SK-N-SH (cell line): ENCODE results near the gene PCBP4. TPM values are rescaled to one million over a fixed set of nuclear protein-coding genes. Genes with fewer than 3 reads are reported as not detected.

Experiments used
- CTCF ChIA-PET: fragments of 300-600, 350-600 bp; formaldehyde crosslinking; extraction: SDS; loops from one replicate; lab custom pipeline; 2021; lab: Yijun Ruan, JAX
- POLR2A ChIA-PET: fragments of 350-600 bp; sonication (Branson Sonifier 250); formaldehyde crosslinking; extraction: SDS; loops from one replicate; lab custom pipeline; 2020; ENCODE audit warnings: antibody characterized with exemption, inconsistent platforms; lab: Yijun Ruan, JAX
- DNase-seq: peaks from one replicate; pipeline ENCODE4 v3.0.0; 2012
- H2AFZ ChIP-seq: fragments of 200-600 bp; sonication (generic); 2 replicates; pipeline ENCODE4 v1.8.1; 2016; ENCODE audit warnings: antibody characterized with exemption, mild to moderate bottlenecking, low read depth
- H3F3A ChIP-seq: fragments of 200-600 bp; sonication (generic); replicated peaks from 2 replicates; pipeline ENCODE3; 2016; ENCODE audit warnings: antibody characterized with exemption, mild to moderate bottlenecking; ENCODE audit not compliant: insufficient read depth
- H3K27ac ChIP-seq, 2 experiments: fragments of 200-500 bp in 1 of 2; fragments of 200-600 bp in 1 of 2; sonication (Bioruptor generic) in 1 of 2; sonication (generic), shearing (Covaris generic) in 1 of 2; 2 replicates each; pipeline versions ENCODE4 v1.5.1 to v1.6.1; 2014 to 2016; ENCODE audit warnings: low read depth in 2 of 2, inconsistent platforms in 1 of 2, low read length in 1 of 2, mild to moderate bottlenecking in 1 of 2, mixed read lengths in 1 of 2
- H3K27me3 ChIP-seq: fragments of 200-600 bp; sonication (generic), shearing (Covaris generic); 2 replicates; pipeline ENCODE4 v1.6.1; 2016; ENCODE audit warnings: mixed run types; ENCODE audit not compliant: insufficient read depth
- H3K36me3 ChIP-seq, 2 experiments: fragments of 200-500 bp in 1 of 2; fragments of 200-600 bp in 1 of 2; sonication (Bioruptor generic) in 1 of 2; sonication (generic) in 1 of 2; replicated peaks in 1 of 2; 2 replicates each; pipeline versions ENCODE3 to v1.5.1; 2014 to 2016; ENCODE audit warnings: low read length in 1 of 2, mild to moderate bottlenecking in 1 of 2; ENCODE audit not compliant: insufficient read depth in 2 of 2, control insufficient read depth in 1 of 2
- H3K4me1 ChIP-seq, 2 experiments: fragments of 200-500 bp in 1 of 2; fragments of 200-600 bp in 1 of 2; sonication (Bioruptor generic) in 1 of 2; sonication (generic), shearing (Covaris generic) in 1 of 2; 2 replicates each; pipeline versions ENCODE4 v1.5.1 to v1.6.1; 2014 to 2016; ENCODE audit warnings: low read depth in 1 of 2, low read length in 1 of 2, mixed run types in 1 of 2; ENCODE audit not compliant: insufficient read depth in 2 of 2, control insufficient read depth in 1 of 2
- H3K4me2 ChIP-seq: fragments of 200-600 bp; sonication (generic), shearing (Covaris generic); 2 replicates; pipeline ENCODE4 v1.6.1; 2017; ENCODE audit warnings: mixed run types
- H3K4me3 ChIP-seq, 2 experiments: fragments of 200-500 bp in 1 of 2; fragments of 200-600 bp in 1 of 2; sonication (Bioruptor generic) in 1 of 2; sonication (generic), shearing (Covaris generic) in 1 of 2; 2 replicates each; pipeline versions ENCODE4 v1.5.1 to v1.8.1; 2014 to 2016; ENCODE audit warnings: low read depth in 2 of 2, inconsistent platforms in 1 of 2, low read length in 1 of 2, mild to moderate bottlenecking in 1 of 2, mixed read lengths in 1 of 2, moderate library complexity in 1 of 2
- H3K79me2 ChIP-seq: fragments of 200-600 bp; sonication (generic); 2 replicates; pipeline ENCODE4 v1.8.1; 2017; ENCODE audit warnings: mild to moderate bottlenecking; ENCODE audit not compliant: insufficient read depth
- H3K9ac ChIP-seq: fragments of 200-600 bp; sonication (generic); 2 replicates; pipeline ENCODE4 v1.6.1; 2017; ENCODE audit warnings: mixed run types
- H3K9me2 ChIP-seq: fragments of 200-600 bp; sonication (generic); 2 replicates; pipeline ENCODE4 v1.6.1; 2017; ENCODE audit warnings: mixed run types
- H3K9me3 ChIP-seq: fragments of 200-600 bp; sonication (generic); 2 replicates; pipeline ENCODE4 v1.6.1; 2017; ENCODE audit warnings: mixed run types, mild to moderate bottlenecking, moderate library complexity
- H4K20me1 ChIP-seq: fragments of 200-600 bp; sonication (generic); 2 replicates; pipeline ENCODE4 v1.6.1; 2017; ENCODE audit warnings: mild to moderate bottlenecking, mixed run types; ENCODE audit not compliant: insufficient read depth
- ELF1 ChIP-seq: IDR thresholded peaks from 2 replicates; pipeline ENCODE4 v1.4.0; 2012
- EP300 ChIP-seq, 2 experiments: IDR thresholded peaks; 2 replicates each; pipeline versions ENCODE4 v1.4.0 to v1.6.1; 2012; ENCODE audit warnings: borderline replicate concordance in 1 of 2, low read depth in 1 of 2, low read length in 1 of 2
- GABPA ChIP-seq: IDR thresholded peaks from 2 replicates; pipeline ENCODE4 v1.4.0; 2012; ENCODE audit warnings: low read depth, mild to moderate bottlenecking
- IRF3 ChIP-seq: fragments of 150-350 bp; IDR thresholded peaks from 2 replicates; pipeline ENCODE4 v1.6.1; 2016; ENCODE audit warnings: mild to moderate bottlenecking, low read depth, low read length
- JUND ChIP-seq: IDR thresholded peaks from 2 replicates; pipeline ENCODE4 v1.4.0; 2012
- MEF2A ChIP-seq: IDR thresholded peaks from 2 replicates; pipeline ENCODE4 v1.4.0; 2012; ENCODE audit warnings: low read depth, borderline replicate concordance
- NRF1 ChIP-seq: IDR thresholded peaks from 2 replicates; pipeline ENCODE4 v1.6.1; 2012; ENCODE audit warnings: low read depth, mild to moderate bottlenecking, low read length
- RAD21 ChIP-seq: IDR thresholded peaks from 2 replicates; pipeline ENCODE4 v1.6.1; 2012; ENCODE audit warnings: mild to moderate bottlenecking, low read length
- RXRA ChIP-seq: IDR thresholded peaks from 2 replicates; pipeline ENCODE4 v1.4.0; 2012; ENCODE audit warnings: low read depth, mild to moderate bottlenecking, borderline replicate concordance
- SIN3A ChIP-seq: IDR thresholded peaks from 2 replicates; pipeline ENCODE4 v1.6.1; 2012; ENCODE audit warnings: low read depth, mild to moderate bottlenecking, low read length, moderate library complexity, borderline replicate concordance
- SMC3 ChIP-seq: IDR thresholded peaks from 2 replicates; pipeline ENCODE4 v1.6.1; 2012; ENCODE audit warnings: low read depth, low read length, improper control_type of control experiment
- TAF1 ChIP-seq: IDR thresholded peaks from 2 replicates; pipeline ENCODE4 v1.6.1; 2012; ENCODE audit warnings: low read depth, mild to moderate bottlenecking, low read length, moderate library complexity, borderline replicate concordance
- TCF12 ChIP-seq: IDR thresholded peaks from 2 replicates; pipeline ENCODE4 v1.4.0; 2012
- TEAD4 ChIP-seq: IDR thresholded peaks from 2 replicates; pipeline ENCODE4 v1.4.0; 2012; ENCODE audit warnings: mild to moderate bottlenecking, borderline replicate concordance; ENCODE audit not compliant: insufficient read depth
- WGBS: methylation state at CpG from one replicate; pipeline ENCODE4 v1.1.6; 2017; ENCODE audit warnings: low lambda C conversion rate; 5-methylcytosine and 5-hydroxymethylcytosine counted together
- polyA plus RNA-seq, 3 experiments: library from polyadenylated mRNA; depleted of rRNA; stranded (reverse); fragments of >200 nt; gene quantifications; 2 replicates each; pipeline ENCODE4 v1.2.3, GENCODE V29; 2012
- TF ChIP-seq, protein P1 (sequence below): IDR thresholded peaks from 2 replicates; pipeline ENCODE4 v1.4.0; 2012; ENCODE audit warnings: low read depth, borderline replicate concordance
- TF ChIP-seq, protein P2 (sequence below): IDR thresholded peaks from 2 replicates; pipeline ENCODE4 v1.6.1; 2012; ENCODE audit warnings: mild to moderate bottlenecking, low read depth, low read length, moderate library complexity

PCBP4 gene
- polyA plus RNA-seq, 1 of the 3 experiments (the other 2 are of a cell fraction), result 97.4 TPM

DNA sequence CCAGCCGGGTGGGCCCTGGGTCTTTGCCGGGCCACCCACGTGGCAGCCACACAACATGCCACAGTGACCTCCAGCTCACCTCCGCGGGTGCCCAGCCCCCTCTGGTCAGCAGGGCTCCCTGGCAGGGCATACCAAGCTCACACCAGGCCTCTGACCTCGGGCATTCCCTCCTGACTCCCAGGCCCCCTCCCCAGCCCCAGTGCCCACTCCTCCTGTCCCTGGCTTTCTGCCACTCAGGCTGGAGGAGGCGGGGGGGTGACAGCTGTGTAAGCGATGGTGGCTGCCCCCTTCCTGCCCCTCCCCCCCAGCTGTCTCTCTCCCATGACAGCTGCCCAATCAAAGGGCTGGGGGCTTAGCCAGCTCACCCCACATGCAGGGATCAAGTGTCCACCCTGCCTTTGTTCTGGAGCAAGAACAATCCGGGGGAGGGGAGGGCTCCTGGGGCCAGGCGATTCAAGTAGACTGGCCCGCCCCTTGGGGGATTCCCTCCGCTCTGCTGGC lies 3.3 kb downstream of the PCBP4 start:
- DNase-seq, result peak; percentile 40
- Histone ChIP-seq H3K4me3 (no peak overlapping the region), H2AFZ (no peak overlapping the region), H3K27ac (peak overlapping the region in 1 of 2 experiments; percentile 16; a peak in 1 of 4 replicates), H3K4me1 (peaks cover 4 to 41% of the 10 kb centered on the region in 2 experiments; a peak in 2 of 4 replicates), H3K9ac (no peak overlapping the region), H3K9me3 (no peaks in the 10 kb centered on the region), H3K36me3 (peaks cover 0 to 25% of the 10 kb centered on the region in 2 experiments), H3K4me2 (no peak overlapping the region), H3K79me2 (peaks cover 39% of the 10 kb centered on the region), H3K27me3 (no peaks in the 10 kb centered on the region), H3K9me2 (no peaks in the 10 kb centered on the region), H3F3A (peaks cover 6% of the 10 kb centered on the region), H4K20me1 (0 out of 2 replicates have a peak, but pooled peaks cover 4% of the 10 kb centered on the region)
- ChIA-PET CTCF (interaction anchor here (0.8 to 10.7 kb wide), 5 partner anchors 9 to 22 kb away, joined by 4 to 84 read pairs (median 8); partner anchors contain the start of genes ABHD14A, ABHD14B, ACY1 and GPR62), POLR2A (interaction anchor here (1.0 to 1.8 kb wide), 3 partner anchors 10 to 21 kb away, joined by 3 to 11 read pairs (median 3); partner anchors contain the start of gene ABHD14B)
- TF ChIP-seq EP300 (IDR thresholded peaks at IDR 0.05; ENCODE audit: borderline replicate concordance in 1 of 2, low read depth in 1 of 2, low read length in 1 of 2), result no peak
- TF ChIP-seq, protein P1, sequence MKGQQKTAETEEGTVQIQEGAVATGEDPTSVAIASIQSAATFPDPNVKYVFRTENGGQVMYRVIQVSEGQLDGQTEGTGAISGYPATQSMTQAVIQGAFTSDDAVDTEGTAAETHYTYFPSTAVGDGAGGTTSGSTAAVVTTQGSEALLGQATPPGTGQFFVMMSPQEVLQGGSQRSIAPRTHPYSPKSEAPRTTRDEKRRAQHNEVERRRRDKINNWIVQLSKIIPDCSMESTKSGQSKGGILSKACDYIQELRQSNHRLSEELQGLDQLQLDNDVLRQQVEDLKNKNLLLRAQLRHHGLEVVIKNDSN, result no peak
- TF ChIP-seq JUND, result no peak
- TF ChIP-seq NRF1, result no peak
- no peak for TF ChIP-seq RAD21
- no peak for TF ChIP-seq MEF2A
- TF ChIP-seq SMC3, result no peak
- no peak for TF ChIP-seq TAF1
- TF ChIP-seq, protein P2, sequence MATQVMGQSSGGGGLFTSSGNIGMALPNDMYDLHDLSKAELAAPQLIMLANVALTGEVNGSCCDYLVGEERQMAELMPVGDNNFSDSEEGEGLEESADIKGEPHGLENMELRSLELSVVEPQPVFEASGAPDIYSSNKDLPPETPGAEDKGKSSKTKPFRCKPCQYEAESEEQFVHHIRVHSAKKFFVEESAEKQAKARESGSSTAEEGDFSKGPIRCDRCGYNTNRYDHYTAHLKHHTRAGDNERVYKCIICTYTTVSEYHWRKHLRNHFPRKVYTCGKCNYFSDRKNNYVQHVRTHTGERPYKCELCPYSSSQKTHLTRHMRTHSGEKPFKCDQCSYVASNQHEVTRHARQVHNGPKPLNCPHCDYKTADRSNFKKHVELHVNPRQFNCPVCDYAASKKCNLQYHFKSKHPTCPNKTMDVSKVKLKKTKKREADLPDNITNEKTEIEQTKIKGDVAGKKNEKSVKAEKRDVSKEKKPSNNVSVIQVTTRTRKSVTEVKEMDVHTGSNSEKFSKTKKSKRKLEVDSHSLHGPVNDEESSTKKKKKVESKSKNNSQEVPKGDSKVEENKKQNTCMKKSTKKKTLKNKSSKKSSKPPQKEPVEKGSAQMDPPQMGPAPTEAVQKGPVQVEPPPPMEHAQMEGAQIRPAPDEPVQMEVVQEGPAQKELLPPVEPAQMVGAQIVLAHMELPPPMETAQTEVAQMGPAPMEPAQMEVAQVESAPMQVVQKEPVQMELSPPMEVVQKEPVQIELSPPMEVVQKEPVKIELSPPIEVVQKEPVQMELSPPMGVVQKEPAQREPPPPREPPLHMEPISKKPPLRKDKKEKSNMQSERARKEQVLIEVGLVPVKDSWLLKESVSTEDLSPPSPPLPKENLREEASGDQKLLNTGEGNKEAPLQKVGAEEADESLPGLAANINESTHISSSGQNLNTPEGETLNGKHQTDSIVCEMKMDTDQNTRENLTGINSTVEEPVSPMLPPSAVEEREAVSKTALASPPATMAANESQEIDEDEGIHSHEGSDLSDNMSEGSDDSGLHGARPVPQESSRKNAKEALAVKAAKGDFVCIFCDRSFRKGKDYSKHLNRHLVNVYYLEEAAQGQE, result no peak
- no peak for TF ChIP-seq TEAD4
- TF ChIP-seq RXRA, result no peak
- no peak for TF ChIP-seq GABPA
- TF ChIP-seq TCF12, result no peak
- TF ChIP-seq IRF3, result no peak
- no peak for TF ChIP-seq ELF1
- TF ChIP-seq SIN3A, result no peak
- WGBS, result 100% methylated on average over 1 of the region's 12 CpGs
